ENCODE measurements around the gene ERFE. TPM values are rescaled to one million over a fixed set of nuclear protein-coding genes. Genes with fewer than 3 reads are reported as not detected.

The ERFE gene
- total and polyA plus RNA-seq, 2 donors (not counting 3 experiments of a cell fraction or from before 2014, with no cell fraction given), result 0.65 to 1.2 TPM

GRCh38 chr2:238130696-238131628, 27.8 kb upstream of the ERFE start:
- Histone ChIP-seq H3K79me2 (ENCODE audit: control insufficient read depth, insufficient read depth, low read length) (no peaks in the 10 kb centered on the region), H3K4me3 (replicated peaks in 1 of 3; ENCODE audit: insufficient read depth in 1 of 3, low read depth in 1 of 3, low read length in 3 of 3) (no peak overlapping the region), H4K20me1 (replicated peaks; ENCODE audit: control insufficient read depth, extremely low read depth, insufficient read depth, low read length) (no peaks in the 10 kb centered on the region), H2AFZ (ENCODE audit: low read depth, low read length) (no peak overlapping the region), H3K27ac (ENCODE audit: insufficient read depth, low read depth, low read length) (no peak overlapping the region), H3K9me1 (replicated peaks; ENCODE audit: control insufficient read depth, extremely low read depth, insufficient read depth, low read length) (no peaks in the 10 kb centered on the region), H3K27me3 (ENCODE audit: control insufficient read depth in 2 of 2, insufficient read depth in 2 of 2, low read length in 2 of 2) (no peaks in the 10 kb centered on the region), H3K4me2 (ENCODE audit: insufficient read depth, low read length) (no peak overlapping the region), H3K9me3 (replicated peaks; ENCODE audit: control insufficient read depth, insufficient read depth, low read length) (no peaks in the 10 kb centered on the region), H3K9ac (replicated peaks; ENCODE audit: extremely low read depth, insufficient read depth, low read length) (no peak overlapping the region), H3K4me1 (ENCODE audit: control insufficient read depth, extremely low read depth, insufficient read depth, low read length) (no peaks in the 10 kb centered on the region), H3K36me3 (ENCODE audit: control insufficient read depth in 2 of 2, extremely low read depth in 1 of 2, insufficient read depth in 2 of 2, low read length in 2 of 2) (no peaks in the 10 kb centered on the region)
- CTCF ChIA-PET, result no interaction called here
- no TSS peak for BruUV-seq (replicated peaks)
- intact Hi-C loops (cut with micrococcal nuclease) (no loop called here), dilution Hi-C loops (cut with MboI; ENCODE audit: extremely low pct_ligation_motif_present, low sequenced_read_pairs) (no loop called here)
- POLR2A ChIA-PET, result no interaction called here
- DNase-seq (ENCODE audit: low read depth, low spot score) (no peak), FAIRE-seq (no peak)
- no peak for TF ChIP-seq EZH2 (IDR thresholded peaks at IDR 0.05; ENCODE audit: borderline replicate concordance, low read depth, low read length, severe bottlenecking)
- no peak for TF ChIP-seq MYC (IDR thresholded peaks at IDR 0.05; ENCODE audit: low read depth, low read length)
- TF ChIP-seq FOS (IDR thresholded peaks at IDR 0.05; ENCODE audit: borderline replicate concordance, insufficient read depth, low read length), result no peak
- no peak for TF ChIP-seq POLR2A (IDR thresholded peaks at IDR 0.05; ENCODE audit: low read depth, low read length)
- TF ChIP-seq JUN (IDR thresholded peaks at IDR 0.05; ENCODE audit: borderline replicate concordance, insufficient read depth, insufficient read length, low read depth), result no peak
- TF ChIP-seq, protein P1, sequence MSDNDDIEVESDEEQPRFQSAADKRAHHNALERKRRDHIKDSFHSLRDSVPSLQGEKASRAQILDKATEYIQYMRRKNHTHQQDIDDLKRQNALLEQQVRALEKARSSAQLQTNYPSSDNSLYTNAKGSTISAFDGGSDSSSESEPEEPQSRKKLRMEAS (IDR thresholded peaks at IDR 0.05; ENCODE audit: insufficient read depth, insufficient read length), result no peak
- TF ChIP-seq CTCF (IDR thresholded peaks at IDR 0.05; ENCODE audit: extremely low read depth in 1 of 2, insufficient read depth in 1 of 2, low read depth in 1 of 2, low read length in 2 of 2), result no peak
- TF ChIP-seq POLR2AphosphoS5 (IDR thresholded peaks at IDR 0.05; ENCODE audit: insufficient read depth, low read depth, low read length), result no peak
- TF ChIP-seq GATA2 (IDR thresholded peaks at IDR 0.05; ENCODE audit: insufficient read depth, insufficient read length, low read depth, low read length), result no peak

All from endothelial cell of umbilical vein (primary cell).